GM19193 (cell line): ENCODE results near the gene FOXRED1.

Experiments used
- POLR2A ChIP-seq: IDR thresholded peaks from 4 replicates; pipeline ENCODE4 v1.6.1; 2011; ENCODE audit not compliant: insufficient read depth, insufficient read length; ENCODE audit errors: extremely low read depth

The FOXRED1 gene

GRCh38 chr11:126297004-126297403 is 28.1 kb downstream of the FOXRED1 start:
- TF ChIP-seq POLR2A = no peak

- TF ChIP-seq POLR2A = peak; percentile 99
Observed at GRCh38 chr11:126303623-126304456, 34.9 kb downstream of the FOXRED1 start, which contains the start of gene DCPS. Gene DCPS, plus strand, starts transcription at chr11:126304060. Its CDS starts 21 bp downstream, at chr11:126304081.

- TF ChIP-seq POLR2A = no peak
Observed at GRCh38 chr11:126304457-126305075, 35.6 kb downstream of the FOXRED1 start.

- TF ChIP-seq POLR2A = no peak
Observed at GRCh38 chr11:126305699-126306098, 36.7 kb downstream of the FOXRED1 start.

GRCh38 chr11:126307706-126308105 is 38.8 kb downstream of the FOXRED1 start:
- TF ChIP-seq POLR2A = no peak

GRCh38 chr11:126308271-126308671 is 39.3 kb downstream of the FOXRED1 start:
- no peak for TF ChIP-seq POLR2A

GRCh38 chr11:126310200-126310991 is 41.4 kb downstream of the FOXRED1 start:
- no peak for TF ChIP-seq POLR2A

GRCh38 chr11:126310992-126311310 is 42.0 kb downstream of the FOXRED1 start:
- no peak for TF ChIP-seq POLR2A

GRCh38 chr11:126311401-126312291 is 42.7 kb downstream of the FOXRED1 start:
- no peak for TF ChIP-seq POLR2A

GRCh38 chr11:126312961-126313360 is 44.0 kb downstream of the FOXRED1 start:
- no peak for TF ChIP-seq POLR2A

- no peak for TF ChIP-seq POLR2A
Observed at GRCh38 chr11:126313826-126314225, 44.9 kb downstream of the FOXRED1 start.

GRCh38 chr11:126317432-126317755 is 48.4 kb downstream of the FOXRED1 start:
- no peak for TF ChIP-seq POLR2A

GRCh38 chr11:126317756-126318573 is 49.0 kb downstream of the FOXRED1 start:
- TF ChIP-seq POLR2A = no peak
